ENCODE data around the gene GPR65. TPM values are rescaled to one million over a fixed set of nuclear protein-coding genes. Genes with fewer than 3 reads are reported as not detected.

Gene GPR65
- total RNA-seq, 1 donor from 2014 or later: not detected

GRCh38 chr14:88002421-88003075 is 2.4 kb upstream of the GPR65 start:
- no peak for DNase-seq (ENCODE audit: low read depth)
- TF ChIP-seq, protein P1, sequence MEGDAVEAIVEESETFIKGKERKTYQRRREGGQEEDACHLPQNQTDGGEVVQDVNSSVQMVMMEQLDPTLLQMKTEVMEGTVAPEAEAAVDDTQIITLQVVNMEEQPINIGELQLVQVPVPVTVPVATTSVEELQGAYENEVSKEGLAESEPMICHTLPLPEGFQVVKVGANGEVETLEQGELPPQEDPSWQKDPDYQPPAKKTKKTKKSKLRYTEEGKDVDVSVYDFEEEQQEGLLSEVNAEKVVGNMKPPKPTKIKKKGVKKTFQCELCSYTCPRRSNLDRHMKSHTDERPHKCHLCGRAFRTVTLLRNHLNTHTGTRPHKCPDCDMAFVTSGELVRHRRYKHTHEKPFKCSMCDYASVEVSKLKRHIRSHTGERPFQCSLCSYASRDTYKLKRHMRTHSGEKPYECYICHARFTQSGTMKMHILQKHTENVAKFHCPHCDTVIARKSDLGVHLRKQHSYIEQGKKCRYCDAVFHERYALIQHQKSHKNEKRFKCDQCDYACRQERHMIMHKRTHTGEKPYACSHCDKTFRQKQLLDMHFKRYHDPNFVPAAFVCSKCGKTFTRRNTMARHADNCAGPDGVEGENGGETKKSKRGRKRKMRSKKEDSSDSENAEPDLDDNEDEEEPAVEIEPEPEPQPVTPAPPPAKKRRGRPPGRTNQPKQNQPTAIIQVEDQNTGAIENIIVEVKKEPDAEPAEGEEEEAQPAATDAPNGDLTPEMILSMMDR (conservative IDR thresholded peaks at IDR 0.05; ENCODE audit: low read depth, low read length): no peak
- H3K4me3 ChIP-seq (ENCODE audit: low read depth, low read length): no peak overlapping the region

GRCh38 chr14:88003425-88003824 is 1.5 kb upstream of the GPR65 start:
- no peak for DNase-seq (ENCODE audit: low read depth)
- H3K4me3 ChIP-seq (ENCODE audit: low read depth, low read length): no peak overlapping the region
- TF ChIP-seq, protein P1 (conservative IDR thresholded peaks at IDR 0.05; ENCODE audit: low read depth, low read length): no peak

DNA sequence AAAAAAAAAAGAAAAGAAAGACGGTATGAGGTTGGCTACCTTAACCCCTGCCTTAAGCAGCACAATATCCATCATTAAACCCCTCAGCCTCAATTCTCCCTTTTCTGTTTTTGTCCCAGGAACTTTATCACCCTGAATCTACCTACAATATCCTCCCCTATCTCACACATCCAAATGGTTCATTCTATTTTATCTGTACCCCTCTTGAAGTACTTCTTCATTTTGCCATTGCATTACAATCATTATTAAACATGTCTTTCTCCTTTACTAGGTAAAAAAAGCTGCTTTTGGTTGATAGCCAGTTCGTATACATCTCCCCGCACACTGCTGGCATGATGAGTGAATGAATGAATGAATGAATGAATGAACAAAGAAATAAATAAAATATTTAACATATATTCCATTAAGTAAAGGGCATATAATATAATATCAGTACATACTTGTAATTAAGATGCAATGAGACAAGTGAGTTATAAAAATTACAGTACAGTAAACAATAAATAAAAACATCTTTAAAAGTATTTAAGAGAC is 364 bp upstream of the GPR65 start:
- no peak for DNase-seq (ENCODE audit: low read depth)
- TF ChIP-seq, protein P1 (conservative IDR thresholded peaks at IDR 0.05; ENCODE audit: low read depth, low read length): no peak
- H3K4me3 ChIP-seq (ENCODE audit: low read depth, low read length): no peak overlapping the region

- no peak for DNase-seq (ENCODE audit: low read depth)
- H3K4me3 ChIP-seq (ENCODE audit: low read depth, low read length): no peak overlapping the region
- TF ChIP-seq, protein P1 (conservative IDR thresholded peaks at IDR 0.05; ENCODE audit: low read depth, low read length): no peak
Measured at GRCh38 chr14:88005978-88006851, 1.3 kb downstream of the GPR65 start.

GRCh38 chr14:88007608-88008007 is 2.7 kb downstream of the GPR65 start:
- TF ChIP-seq, protein P1 (conservative IDR thresholded peaks at IDR 0.05; ENCODE audit: low read depth, low read length): no peak
- no peak for DNase-seq (ENCODE audit: low read depth)
- no peak overlapping the region for H3K4me3 ChIP-seq (ENCODE audit: low read depth, low read length)

DNA sequence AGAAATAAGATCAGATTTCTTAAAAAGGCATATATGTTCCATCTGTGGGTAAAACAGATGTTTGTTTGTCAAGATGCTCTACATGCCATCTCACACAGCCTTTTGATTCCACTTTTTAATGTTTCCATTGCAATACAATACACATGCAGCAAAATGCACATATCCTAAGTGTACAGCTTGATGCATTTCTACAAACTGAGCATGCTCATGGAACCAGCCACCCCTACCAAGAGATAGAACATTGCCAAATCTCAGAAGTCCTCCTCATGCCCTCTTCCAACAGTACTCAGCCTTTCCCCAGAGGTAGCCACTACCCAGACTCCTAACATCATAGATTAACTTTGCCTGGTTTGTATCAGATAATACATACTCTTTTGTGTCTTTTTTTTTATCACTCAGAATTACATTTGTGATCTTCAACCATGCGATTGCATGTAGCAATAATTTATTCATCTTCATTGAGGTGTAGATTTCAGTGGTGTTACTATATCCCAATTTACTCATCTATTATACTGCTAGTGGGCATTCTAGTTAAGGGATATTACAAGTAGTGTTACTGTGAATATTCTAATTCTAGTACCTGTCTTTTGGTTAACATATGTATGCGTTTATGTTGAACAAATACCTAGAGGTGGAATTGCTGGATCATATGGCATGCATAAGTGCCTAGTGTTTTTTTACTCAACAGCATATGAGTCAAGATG is 3.3 kb downstream of the GPR65 start:
- H3K4me3 ChIP-seq (ENCODE audit: low read depth, low read length): no peak overlapping the region
- TF ChIP-seq, protein P1 (conservative IDR thresholded peaks at IDR 0.05; ENCODE audit: low read depth, low read length): no peak
- no peak for DNase-seq (ENCODE audit: low read depth)
